OCI-M2 (cell line): Measurements from ENCODE around the gene ZBTB22.
"Not testable (repeated sequence)": the region's sequence is repeated elsewhere in the genome, so short reads cannot be mapped to it uniquely, and the experiment has no call there.

ENCODE experiments used
- DNase-seq: peaks from one replicate; lab custom pipeline; 2025; ENCODE audit not compliant: unreplicated experiment; lab: John Stamatoyannopoulos, UW

The ZBTB22 gene

GRCh38 chr6:33279971-33280511 lies 37.5 kb downstream of the ZBTB22 start:
- DNase-seq = peak; percentile 56

DNA sequence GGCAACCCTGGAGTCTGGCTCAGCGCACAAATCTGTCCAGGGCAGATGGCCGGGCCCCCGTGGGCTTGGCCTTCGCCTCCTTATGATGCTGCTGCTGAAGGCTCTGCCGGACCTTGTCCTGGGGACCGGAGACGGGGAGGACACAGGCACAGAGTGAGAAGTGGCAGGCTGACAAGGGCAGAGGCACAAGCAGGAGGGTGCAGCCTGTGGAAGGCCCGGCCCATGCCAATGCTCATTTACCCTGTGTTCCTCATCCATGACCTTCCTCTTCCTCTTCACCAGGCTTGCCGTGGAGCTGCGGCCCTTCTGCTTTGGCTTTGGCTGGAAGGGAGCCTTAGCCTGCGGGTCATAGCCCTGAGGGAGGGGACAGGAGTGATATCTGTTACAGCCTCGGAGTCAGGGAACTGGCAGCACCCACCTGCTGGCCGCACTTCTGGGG lies 38.3 kb downstream of the ZBTB22 start:
- DNase-seq = no peak

- DNase-seq = no peak
Observed at GRCh38 chr6:33278810-33279209, 38.7 kb downstream of the ZBTB22 start.

DNA sequence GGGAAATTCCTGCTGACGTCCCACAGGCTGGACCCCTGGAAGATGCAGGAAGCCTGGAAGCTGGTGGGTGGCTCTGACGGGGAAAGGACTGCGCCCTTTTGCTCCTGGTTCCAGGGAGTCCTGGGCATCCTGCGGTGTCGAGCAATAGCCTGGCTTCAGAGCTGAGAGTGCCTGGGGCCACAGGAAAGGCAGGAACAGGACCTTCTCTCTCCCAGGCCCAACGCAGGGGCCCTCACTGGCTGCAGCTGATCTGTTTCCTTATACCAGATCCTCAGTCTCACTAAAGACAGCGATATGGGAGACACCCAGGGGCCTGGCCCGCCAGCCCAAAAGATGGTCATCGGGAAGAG lies 39.2 kb downstream of the ZBTB22 start:
- DNase-seq = no peak

- DNase-seq = no peak
Observed at GRCh38 chr6:33277663-33278391, 39.7 kb downstream of the ZBTB22 start.

DNA sequence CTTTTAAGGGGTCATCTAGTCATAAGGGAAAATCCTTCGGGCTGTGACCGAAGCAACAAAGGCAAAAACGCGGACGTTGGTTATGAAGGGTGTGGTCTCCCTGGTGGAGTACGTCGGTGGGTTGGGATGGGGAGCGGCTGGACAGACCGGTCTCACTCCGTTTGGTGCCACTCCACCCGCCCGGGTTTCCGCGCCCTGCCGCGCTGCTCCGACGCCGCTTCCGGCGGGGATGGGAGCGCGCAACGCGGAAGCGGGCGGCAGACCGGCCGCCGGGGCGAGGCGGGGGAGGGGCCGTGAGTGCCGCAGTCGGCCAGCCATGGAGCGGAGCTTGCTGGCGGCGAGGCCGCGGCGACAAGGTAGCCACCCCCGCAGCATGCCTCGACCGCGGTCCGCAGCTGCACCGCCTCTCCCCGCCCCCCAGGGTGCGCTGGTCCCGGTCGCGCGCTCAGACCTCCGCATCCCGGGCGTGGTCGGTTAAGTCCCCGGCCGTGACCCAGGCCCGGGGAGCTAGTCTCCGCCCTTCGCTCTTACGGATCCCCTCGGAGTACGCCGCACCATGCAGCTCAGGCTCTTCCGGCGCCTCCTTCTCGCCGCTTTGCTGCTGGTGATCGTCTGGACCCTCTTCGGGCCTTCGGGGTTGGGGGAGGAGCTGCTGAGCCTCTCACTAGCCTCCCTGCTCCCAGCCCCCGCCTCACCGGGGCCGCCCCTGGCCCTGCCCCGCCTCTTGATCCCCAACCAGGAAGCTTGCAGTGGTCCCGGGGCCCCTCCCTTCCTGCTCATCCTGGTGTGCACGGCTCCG lies 40.5 kb downstream of the ZBTB22 start, which contains the start of gene B3GALT4:
TSS of gene B3GALT4 (plus strand) at position 260 of the 799 bp plus-strand sequence. CDS start at position 557, 297 bp downstream.
- no peak for DNase-seq

- no peak for DNase-seq
Observed at GRCh38 chr6:33276581-33276863, 41.0 kb downstream of the ZBTB22 start.

DNA sequence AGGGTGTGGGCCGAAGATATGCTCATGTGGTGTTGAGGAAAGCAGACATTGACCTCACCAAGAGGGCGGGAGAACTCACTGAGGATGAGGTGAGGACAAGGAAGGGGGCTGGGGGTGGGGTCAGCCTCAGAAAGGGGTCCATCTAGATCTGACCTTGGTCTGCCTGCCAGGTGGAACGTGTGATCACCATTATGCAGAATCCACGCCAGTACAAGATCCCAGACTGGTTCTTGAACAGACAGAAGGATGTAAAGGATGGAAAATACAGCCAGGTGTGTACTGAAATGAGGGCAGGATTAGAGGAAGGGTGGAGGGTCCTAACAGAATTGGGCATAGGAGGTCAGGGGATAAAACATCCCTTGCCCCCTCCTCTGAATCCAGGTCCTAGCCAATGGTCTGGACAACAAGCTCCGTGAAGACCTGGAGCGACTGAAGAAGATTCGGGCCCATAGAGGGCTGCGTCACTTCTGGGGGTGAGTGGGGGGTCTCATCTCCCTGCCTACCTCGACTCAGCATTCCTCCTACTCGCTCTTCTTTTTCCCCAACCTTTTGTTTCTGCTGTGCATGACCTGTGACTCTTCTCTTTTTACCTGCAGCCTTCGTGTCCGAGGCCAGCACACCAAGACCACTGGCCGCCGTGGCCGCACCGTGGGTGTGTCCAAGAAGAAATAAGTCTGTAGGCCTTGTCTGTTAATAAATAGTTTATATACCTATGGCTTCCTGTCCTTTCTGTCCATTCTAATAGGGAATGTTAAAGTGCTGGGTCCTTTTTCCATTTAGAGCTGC lies 41.6 kb downstream of the ZBTB22 start:
- not testable (repeated sequence) for DNase-seq

DNA sequence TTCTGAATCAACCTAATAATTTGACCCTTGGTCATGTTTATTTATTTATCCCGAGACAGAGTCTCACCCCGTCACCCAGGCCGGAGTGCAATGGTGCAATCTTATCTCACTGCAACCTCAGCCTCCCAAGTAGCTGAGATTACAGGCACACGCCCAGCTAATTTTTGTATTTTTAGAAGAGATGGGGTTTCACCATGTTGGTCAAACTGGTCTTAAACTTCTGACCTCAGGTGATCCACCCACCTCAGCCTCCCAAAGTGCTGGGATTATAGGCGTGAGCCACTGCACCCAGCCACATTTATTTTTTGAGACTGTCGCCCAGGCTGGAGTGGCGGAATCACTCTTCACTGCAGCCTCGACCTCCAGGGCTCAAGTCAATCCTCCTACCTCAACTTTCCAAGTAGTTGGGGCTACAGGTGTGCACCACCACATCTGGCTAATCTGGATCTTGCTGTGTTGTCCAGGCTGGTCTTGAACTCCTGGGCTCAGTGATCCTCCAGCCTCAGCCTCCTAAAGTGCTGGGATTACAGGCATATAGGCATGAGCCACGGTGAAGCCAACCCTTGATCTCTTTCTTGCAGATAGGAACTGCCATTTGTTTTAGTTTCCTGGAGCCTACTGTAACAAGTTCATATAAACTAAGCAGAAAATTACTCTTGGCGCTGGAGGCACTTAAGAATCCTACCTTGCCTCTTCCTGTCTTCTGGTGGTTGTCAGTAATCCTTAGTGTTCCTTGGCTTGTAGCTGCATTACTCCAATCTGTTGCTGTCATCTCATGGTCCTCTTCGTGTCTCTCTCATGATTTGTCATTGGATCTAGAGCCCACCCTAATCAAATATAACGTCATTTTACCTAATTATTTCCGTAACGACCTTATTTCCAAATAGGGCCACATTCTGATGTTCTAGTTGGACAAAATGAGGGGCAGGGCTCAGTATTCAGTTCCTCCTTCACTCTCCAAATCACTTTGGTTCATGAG lies 43.3 kb downstream of the ZBTB22 start:
- DNase-seq = no peak

GRCh38 chr6:33273129-33273923 lies 44.2 kb downstream of the ZBTB22 start:
- no peak for DNase-seq

DNA sequence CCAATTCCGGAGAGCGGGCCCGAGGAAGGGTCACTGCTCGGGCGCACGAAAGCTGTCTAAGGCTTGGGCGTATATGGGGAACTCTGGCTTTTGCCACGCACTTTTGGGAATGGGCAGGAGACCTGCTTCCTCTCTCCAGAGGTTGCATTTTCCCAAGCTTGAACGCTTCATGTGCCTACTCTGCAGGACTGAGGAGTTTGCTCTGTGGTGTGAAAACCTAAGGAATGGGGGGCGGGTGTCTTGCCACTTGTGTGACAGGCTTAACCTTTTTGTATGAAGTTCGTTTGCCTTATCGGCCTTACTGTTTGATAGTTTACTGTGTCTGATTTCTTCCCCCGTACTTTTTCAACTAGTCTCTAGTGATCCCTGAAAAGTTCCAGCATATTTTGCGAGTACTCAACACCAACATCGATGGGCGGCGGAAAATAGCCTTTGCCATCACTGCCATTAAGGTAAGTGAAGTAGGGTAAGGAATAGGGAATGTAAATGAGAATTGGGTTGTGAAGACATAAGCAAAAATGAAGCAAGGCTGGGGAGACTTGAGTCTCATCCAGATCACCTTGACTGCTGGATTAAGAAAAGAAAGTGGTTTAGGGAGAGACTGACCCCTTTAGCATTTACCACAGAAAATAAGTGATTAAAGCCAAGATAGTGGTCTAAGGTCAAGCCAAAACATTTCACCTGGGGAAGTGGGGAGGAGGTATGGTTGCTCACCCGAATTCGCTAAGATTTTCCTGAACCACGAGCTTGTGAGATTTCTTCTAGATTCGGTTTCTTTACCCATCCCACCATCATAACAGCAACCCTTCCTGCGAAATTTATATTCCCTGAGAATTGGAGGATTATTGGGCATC lies 45.0 kb downstream of the ZBTB22 start:
- DNase-seq = no peak

DNA sequence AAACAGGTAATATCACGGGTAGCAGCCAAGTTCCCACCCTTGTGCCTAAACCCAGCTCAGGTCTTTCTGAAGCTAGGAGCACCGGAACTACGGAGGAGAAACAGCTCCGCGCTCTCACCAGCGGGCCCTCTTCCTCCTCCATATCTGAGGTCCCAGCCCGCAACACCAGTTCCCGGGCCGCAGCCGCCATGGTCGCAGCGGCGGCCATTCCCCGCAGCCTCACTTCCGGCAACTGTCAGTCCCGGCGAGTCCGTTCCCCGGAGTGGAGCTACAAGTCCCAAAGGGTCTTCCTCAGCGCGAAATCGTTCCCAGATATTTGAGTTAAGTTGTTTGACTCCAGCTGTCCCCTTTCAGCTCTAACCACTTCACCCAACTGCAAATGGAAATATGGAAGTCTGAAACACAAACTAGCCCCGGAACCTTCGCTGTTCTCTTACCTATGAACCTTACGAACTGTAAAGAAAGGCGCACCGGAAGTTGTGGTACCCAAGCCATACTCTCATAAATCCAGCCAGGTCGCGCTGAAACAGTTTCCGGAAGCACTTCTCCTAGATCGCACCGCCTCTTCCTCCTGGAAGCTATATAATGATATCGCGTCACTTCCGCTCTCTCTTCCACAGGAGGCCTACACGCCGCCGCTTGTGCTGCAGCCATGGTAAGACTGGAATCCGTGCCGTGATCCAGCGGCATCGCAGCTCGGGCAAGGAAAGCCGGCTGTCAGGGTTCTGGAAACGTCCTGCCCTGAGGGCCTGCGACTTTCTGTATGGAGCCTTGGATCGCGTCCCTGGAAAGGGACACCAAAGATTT lies 45.9 kb downstream of the ZBTB22 start, which contains the start of the genes RPS18 and VPS52:
TSS of gene RPS18 (plus strand) at position 608 of the 807 bp plus-strand sequence. CDS start at position 653, 45 bp downstream.
TSS of gene VPS52 (minus strand) at position 409 of the 807 bp plus-strand sequence. CDS start at position 208, 201 bp downstream.
- peak; percentile 96 for DNase-seq

DNA sequence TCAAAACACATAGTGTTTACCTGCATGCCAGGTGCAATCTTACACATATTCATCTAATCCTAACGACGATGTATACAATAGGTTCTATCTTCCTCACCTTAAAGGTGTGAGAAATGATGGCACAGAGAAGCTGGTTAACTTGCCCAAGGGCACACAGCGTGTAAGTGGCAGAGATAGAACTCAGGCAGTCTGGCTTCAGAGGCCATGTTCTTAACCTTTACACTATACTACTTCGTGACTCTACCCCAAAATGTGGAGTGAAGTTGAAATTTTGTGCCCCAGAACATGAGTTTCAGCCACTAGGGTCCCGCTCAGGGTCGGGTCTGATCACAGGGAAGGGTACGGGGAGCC lies 46.5 kb downstream of the ZBTB22 start:
- DNase-seq = no peak
